GM19240 (cell line): ENCODE data around the gene ATM.
"Not testable (repeated sequence)": the region's sequence is repeated elsewhere in the genome, so short reads cannot be mapped to it uniquely, and the experiment has no call there.

Source experiments
- DNase-seq: peaks from one replicate; pipeline ENCODE4 v3.0.0; 2011; ENCODE audit warnings: low spot score; ENCODE audit not compliant: insufficient read length

The ATM gene

GRCh38 chr11:108278546-108278945 lies 55.7 kb downstream of the ATM start:
- DNase-seq, result no peak

DNA sequence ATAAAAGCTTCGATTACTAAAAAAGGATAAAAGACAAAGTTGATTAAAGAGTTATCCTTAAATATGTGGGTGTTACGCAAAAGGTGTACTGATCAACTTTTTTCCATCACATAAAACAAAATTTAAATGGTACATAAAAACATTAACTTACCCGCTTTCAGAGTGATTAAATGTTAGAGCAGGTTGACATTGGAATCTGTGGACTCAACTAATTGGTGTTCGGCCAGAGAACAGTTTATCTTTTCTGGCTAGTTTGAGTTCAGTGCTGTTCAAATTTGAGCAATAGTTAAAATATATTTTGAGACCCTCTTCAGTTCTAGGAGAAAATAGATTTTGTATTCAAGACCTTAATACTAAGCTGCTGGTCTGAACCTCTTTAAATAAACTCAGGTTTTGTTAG lies 56.1 kb downstream of the ATM start:
- DNase-seq, result no peak

GRCh38 chr11:108286370-108286769 lies 63.5 kb downstream of the ATM start:
- DNase-seq, result no peak

- DNase-seq, result no peak
Measured at GRCh38 chr11:108286956-108287355, 64.1 kb downstream of the ATM start.

DNA sequence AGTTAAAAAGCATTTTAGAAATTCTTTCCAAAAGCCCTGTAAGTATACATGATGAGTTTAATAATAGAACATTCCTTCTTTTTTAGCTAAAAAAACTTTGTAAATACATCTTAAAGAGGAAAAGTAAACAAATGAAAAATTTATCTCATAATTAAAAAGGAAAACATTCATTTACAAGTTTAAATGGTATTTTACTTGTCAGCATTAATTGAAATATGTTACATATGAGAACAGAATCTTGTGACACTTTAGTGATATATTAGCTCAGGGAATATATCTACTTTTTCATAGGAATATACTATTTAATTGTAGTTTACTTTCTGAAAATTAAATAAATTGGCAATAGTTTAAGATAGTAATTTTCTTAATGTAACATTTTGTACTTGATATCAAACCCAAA lies 66.2 kb downstream of the ATM start:
- not testable (repeated sequence) for DNase-seq

DNA sequence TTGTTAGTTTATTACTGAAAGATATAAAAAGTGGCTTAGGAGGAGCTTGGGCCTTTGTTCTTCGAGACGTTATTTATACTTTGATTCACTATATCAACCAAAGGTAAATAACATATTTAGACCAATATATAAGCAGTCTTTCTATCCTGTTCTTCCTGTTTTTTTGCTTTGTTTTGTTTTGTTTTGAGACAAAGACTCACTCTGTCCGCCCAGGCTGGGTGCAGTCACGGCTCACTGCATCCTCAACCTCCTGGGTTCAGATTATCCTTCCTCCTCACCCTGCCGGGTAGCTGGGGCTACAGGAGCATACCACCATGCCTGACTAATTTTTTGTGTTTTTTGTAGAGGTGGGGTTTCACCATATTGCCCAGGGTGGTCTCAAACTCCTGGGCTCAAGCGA lies 66.8 kb downstream of the ATM start:
- DNase-seq, result no peak

GRCh38 chr11:108293229-108293628 lies 70.4 kb downstream of the ATM start:
- DNase-seq, result no peak

DNA sequence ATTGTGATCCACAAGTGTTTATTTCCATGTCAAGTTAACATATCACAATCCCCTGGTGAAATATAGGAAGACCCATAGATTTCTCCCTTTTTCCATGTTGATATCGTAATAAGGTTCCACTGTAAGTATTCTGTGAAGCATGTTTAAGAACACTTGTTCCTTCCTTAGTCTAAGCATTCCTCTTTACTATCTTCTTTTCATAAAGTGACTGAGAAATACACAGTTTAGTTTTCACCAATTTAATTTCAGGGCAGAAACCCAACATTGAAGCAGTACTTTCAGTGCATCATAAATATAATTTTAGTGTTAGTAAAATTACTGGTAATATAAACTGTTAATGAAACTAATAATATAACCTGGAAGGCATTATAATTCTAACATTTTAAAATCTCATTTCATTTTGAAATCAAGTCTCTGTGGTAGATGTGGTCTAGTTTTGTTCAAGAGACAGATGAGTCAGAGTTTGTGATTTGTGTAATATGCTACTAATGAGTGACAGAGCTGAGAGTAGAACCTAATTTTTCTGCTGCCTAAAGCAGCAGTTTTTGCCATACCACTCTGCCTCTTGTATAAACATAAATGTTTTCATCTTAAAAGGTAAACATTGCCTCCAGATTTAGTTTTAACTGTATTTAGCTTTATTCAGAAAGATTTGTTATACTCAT lies 79.4 kb downstream of the ATM start:
- no peak for DNase-seq

DNA sequence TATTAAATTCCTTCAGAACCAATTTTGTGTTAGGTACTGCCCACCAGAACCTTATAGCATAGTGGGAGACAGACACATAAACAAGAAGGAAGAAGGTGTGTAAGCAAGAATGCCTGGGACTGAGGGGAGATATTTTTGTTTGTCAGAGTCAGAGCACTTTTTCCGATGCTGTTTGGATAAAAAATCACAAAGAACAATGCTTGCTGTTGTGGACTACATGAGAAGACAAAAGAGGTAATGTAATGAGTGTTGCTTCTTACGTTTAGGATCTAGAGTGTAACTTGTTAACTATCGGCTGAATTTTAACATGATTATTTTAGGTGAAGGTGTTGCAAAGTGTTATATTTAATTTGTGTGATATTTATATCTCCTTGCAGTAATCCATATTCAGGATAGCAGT lies 84.9 kb downstream of the ATM start:
- DNase-seq, result no peak

- DNase-seq, result no peak
Measured at GRCh38 chr11:108313444-108313843, 90.6 kb downstream of the ATM start.

DNA sequence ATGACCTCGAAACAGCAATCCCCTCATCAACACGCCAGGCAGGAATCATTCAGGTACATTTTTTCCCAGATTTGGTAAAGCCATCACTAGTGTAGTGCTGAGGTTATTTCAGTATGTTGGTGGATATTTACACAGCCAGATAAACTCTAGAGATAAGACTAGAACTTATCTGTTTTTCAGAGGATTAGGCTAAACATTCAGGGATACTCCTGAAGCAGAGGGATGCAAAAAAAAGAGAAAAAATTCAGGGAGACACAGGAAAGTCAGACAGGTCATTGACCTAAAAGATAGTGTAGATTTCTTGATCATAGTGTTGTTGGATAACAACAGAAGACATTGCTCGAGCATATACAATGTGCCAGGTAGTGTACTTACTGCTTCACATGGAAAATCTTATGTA lies 93.2 kb downstream of the ATM start:
- no peak for DNase-seq

- no peak for DNase-seq
Measured at GRCh38 chr11:108319541-108320145, 96.8 kb downstream of the ATM start.

GRCh38 chr11:108322666-108323065 lies 99.8 kb downstream of the ATM start:
- DNase-seq, result no peak

GRCh38 chr11:108324587-108324986 lies 101.7 kb downstream of the ATM start:
- no peak for DNase-seq

GRCh38 chr11:108333403-108333899 lies 110.6 kb downstream of the ATM start:
- DNase-seq, result no peak

- no peak for DNase-seq
Measured at GRCh38 chr11:108338750-108339149, 115.9 kb downstream of the ATM start.

DNA sequence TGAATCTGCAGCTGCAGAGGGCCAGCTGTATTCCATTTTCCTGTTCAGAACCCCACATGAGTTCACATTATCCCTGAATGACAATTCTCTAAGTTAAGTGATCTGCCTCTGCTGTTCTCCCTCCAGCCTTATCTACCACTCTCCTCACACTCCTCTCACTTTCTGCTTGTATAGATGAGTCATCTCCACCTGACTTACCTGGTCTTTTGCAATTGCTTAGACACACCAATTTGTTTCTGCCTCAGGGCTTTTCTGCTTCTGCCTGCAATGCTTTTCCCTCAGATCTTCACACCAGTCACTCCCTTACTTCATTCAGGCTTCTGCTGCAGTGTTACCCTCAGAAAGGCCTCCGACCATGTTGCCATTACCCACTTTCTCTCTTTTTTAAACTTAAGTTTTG lies 118.1 kb downstream of the ATM start:
- no peak for DNase-seq

GRCh38 chr11:108341654-108342053 lies 118.8 kb downstream of the ATM start:
- DNase-seq, result no peak

DNA sequence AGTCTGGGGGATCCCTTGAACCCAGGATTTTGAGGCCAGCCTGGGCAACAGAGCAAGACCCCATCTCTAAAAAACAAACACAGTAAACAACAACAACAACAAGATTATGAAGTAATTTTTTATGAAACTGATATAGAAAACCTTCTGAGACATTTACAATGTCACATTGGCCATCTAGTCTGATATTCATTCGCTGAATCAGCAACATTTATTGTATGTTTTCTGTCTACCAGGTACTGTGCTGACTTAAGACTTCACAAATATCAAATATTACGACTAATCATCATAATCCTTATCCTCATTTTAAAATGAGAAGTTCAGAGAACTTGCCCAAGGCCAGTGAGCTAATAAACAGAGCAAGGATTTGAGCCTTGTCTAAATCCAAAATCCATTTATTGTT lies 120.8 kb downstream of the ATM start:
- no peak for DNase-seq

- DNase-seq, result no peak
Measured at GRCh38 chr11:108345767-108346166, 122.9 kb downstream of the ATM start.

DNA sequence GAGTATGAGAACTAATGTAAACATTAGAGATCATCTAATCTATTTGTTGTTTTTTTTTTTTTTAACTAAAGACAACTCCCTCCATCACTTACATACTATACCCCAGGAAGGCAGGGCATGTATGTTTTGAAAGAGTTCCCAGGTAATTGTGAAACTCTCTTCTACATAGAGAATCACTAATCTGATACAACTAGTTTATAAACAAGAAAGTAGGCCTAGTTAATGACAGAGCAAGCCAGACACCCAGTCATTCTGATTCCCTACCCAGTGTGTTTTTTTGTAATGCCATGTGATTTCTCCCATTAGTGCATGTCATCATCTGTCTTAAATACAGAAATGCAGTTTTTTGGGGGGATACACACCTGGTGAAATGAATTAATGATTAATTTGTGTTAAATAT lies 123.6 kb downstream of the ATM start:
- no peak for DNase-seq

- DNase-seq, result no peak
Measured at GRCh38 chr11:108351468-108351867, 128.6 kb downstream of the ATM start.

DNA sequence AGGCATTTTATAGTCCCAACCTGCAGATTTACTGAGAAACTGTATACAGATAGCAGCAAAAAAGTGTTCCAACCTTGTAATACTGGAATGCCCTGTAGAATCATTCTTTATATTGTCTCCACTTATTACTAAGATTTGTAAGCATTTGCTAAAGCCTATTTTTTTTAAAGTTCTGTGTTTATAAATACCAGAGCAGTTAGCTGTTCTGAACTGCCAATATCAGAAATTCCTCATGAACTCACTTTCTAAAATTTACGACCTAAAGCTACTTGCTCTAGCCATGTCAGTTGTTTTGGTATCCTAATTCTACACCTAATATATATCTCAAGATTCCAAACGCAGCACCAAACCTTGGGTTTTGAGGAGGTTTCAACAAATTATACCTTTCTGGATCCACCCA lies 141.3 kb downstream of the ATM start:
- no peak for DNase-seq
